H9 (cell line): ENCODE measurements around the gene P3H2. TPM values are rescaled to one million over a fixed set of nuclear protein-coding genes. Genes with fewer than 3 reads are reported as not detected.
A peak's percentile ranks its signal among the peaks of the same experiment; 100 is the strongest.

Source experiments
- DNase-seq: peaks from one replicate; pipeline ENCODE4 v3.0.0-alpha.2; 2017
- H2AFZ ChIP-seq: one replicate; pipeline ENCODE4 v1.6.1; 2013; ENCODE audit warnings: mild to moderate bottlenecking, low read length, control low read depth, moderate library complexity
- H2AK5ac ChIP-seq: 2 replicates; pipeline ENCODE4 v1.6.1; 2013; ENCODE audit warnings: low read length, control low read depth, mixed read lengths; ENCODE audit not compliant: insufficient read length
- H2BK120ac ChIP-seq: one replicate; pipeline ENCODE4 v1.6.1; 2013; ENCODE audit warnings: low read depth, mild to moderate bottlenecking, low read length, control low read depth, inconsistent platforms; ENCODE audit not compliant: poor library complexity, severe bottlenecking
- H2BK12ac ChIP-seq: 2 replicates; pipeline ENCODE4 v1.6.1; 2013; ENCODE audit warnings: low read length, control low read depth, mixed read lengths, low read depth; ENCODE audit not compliant: insufficient read length
- H2BK15ac ChIP-seq: 2 replicates; pipeline ENCODE4 v1.6.1; 2013; ENCODE audit warnings: low read depth, low read length, control low read depth
- H2BK20ac ChIP-seq: one replicate; pipeline ENCODE4 v1.6.1; 2013; ENCODE audit warnings: low read depth, mild to moderate bottlenecking, low read length, control low read depth, inconsistent platforms; ENCODE audit not compliant: poor library complexity, severe bottlenecking
- H2BK5ac ChIP-seq: 2 replicates; pipeline ENCODE4 v1.6.1; 2013; ENCODE audit warnings: low read length, control low read depth, mixed read lengths; ENCODE audit not compliant: insufficient read length
- H3K14ac ChIP-seq: 2 replicates; pipeline ENCODE4 v1.6.1; 2013; ENCODE audit warnings: low read length, control low read depth; ENCODE audit not compliant: insufficient read depth
- H3K18ac ChIP-seq: 2 replicates; pipeline ENCODE4 v1.6.1; 2013; ENCODE audit warnings: low read depth, mild to moderate bottlenecking, mixed read lengths, low read length, control low read depth; ENCODE audit not compliant: insufficient read length
- H3K23ac ChIP-seq: 2 replicates; pipeline ENCODE4 v1.6.1; 2013; ENCODE audit warnings: low read length, control low read depth, mixed read lengths, low read depth; ENCODE audit not compliant: insufficient read length
- H3K23me2 ChIP-seq: 2 replicates; pipeline ENCODE4 v1.6.1; 2013; ENCODE audit warnings: low read depth, mild to moderate bottlenecking, mixed read lengths, low read length, control low read depth; ENCODE audit not compliant: insufficient read length, poor library complexity, severe bottlenecking
- H3K27ac ChIP-seq: 2 replicates; pipeline ENCODE4 v1.5.1; 2013; ENCODE audit warnings: low read length, control low read depth, mixed read lengths, low read depth; ENCODE audit not compliant: insufficient read length
- H3K27me3 ChIP-seq: 2 replicates; pipeline ENCODE4 v1.6.1; 2013; ENCODE audit warnings: low read length, control low read depth, inconsistent platforms; ENCODE audit not compliant: insufficient read depth
- H3K4ac ChIP-seq: 2 replicates; pipeline ENCODE4 v1.6.1; 2013; ENCODE audit warnings: low read depth, mild to moderate bottlenecking, control low read depth, inconsistent platforms, low read length, moderate library complexity
- H3K4me1 ChIP-seq: 2 replicates; pipeline ENCODE4 v1.6.1; 2013; ENCODE audit warnings: low read length, control low read depth, inconsistent platforms; ENCODE audit not compliant: insufficient read depth
- H3K4me2 ChIP-seq: 2 replicates; pipeline ENCODE4 v1.6.1; 2013; ENCODE audit warnings: low read length, control low read depth, mixed read lengths; ENCODE audit not compliant: insufficient read length, insufficient read depth
- H3K56ac ChIP-seq: 2 replicates; pipeline ENCODE4 v1.6.1; 2013; ENCODE audit warnings: low read depth, mild to moderate bottlenecking, mixed read lengths, low read length, control low read depth; ENCODE audit not compliant: insufficient read length
- H3K79me1 ChIP-seq: 2 replicates; pipeline ENCODE4 v1.6.1; 2013; ENCODE audit warnings: low read depth, mild to moderate bottlenecking, moderate library complexity, low read length, control low read depth, inconsistent platforms; ENCODE audit not compliant: insufficient read depth, poor library complexity, severe bottlenecking
- H3K79me2 ChIP-seq: 2 replicates; pipeline ENCODE4 v1.6.1; 2013; ENCODE audit warnings: low read length, control low read depth, inconsistent platforms; ENCODE audit not compliant: insufficient read depth
- H3K9ac ChIP-seq: 2 replicates; pipeline ENCODE4 v1.6.1; 2013; ENCODE audit warnings: low read length, control low read depth, mixed read lengths; ENCODE audit not compliant: insufficient read length; ENCODE audit errors: extremely low read depth
- H3K9me3 ChIP-seq: one replicate; pipeline ENCODE4 v1.6.1; 2013; ENCODE audit warnings: low read depth, low read length, inconsistent platforms; ENCODE audit not compliant: control insufficient read depth
- H3T11ph ChIP-seq: one replicate; pipeline ENCODE4 v1.6.1; 2013; ENCODE audit warnings: mild to moderate bottlenecking, low read length, control low read depth, inconsistent platforms
- H4K20me1 ChIP-seq: one replicate; pipeline ENCODE4 v1.6.1; 2013; ENCODE audit not compliant: control insufficient read depth, insufficient read length, insufficient read depth
- H4K5ac ChIP-seq: 2 replicates; pipeline ENCODE4 v1.6.1; 2013; ENCODE audit warnings: low read depth, mild to moderate bottlenecking, mixed read lengths, low read length, control low read depth; ENCODE audit not compliant: insufficient read length
- H4K8ac ChIP-seq: replicated peaks from 2 replicates; pipeline ENCODE4 v1.6.1; 2013; ENCODE audit warnings: low read length, control low read depth, mixed read lengths, low read depth; ENCODE audit not compliant: insufficient read length
- H4K91ac ChIP-seq: 2 replicates; pipeline ENCODE4 v1.6.1; 2013; ENCODE audit warnings: low read depth, mild to moderate bottlenecking, moderate library complexity, mixed read lengths, low read length, control low read depth; ENCODE audit not compliant: insufficient read length
- H3K27ac Mint-ChIP-seq, 3 experiments: 2 replicates in 2 of 3; 3 replicates in 1 of 3; pipeline ENCODE4 v1.8.0; 2020 to 2021; ENCODE audit warnings: mixed read lengths in 3 of 3, mild to moderate bottlenecking in 1 of 3, moderate library complexity in 1 of 3
- H3K27me3 Mint-ChIP-seq: 2 replicates; pipeline ENCODE4 v1.8.0; 2021; ENCODE audit warnings: low read depth, mild to moderate bottlenecking, moderate library complexity, mixed read lengths
- H3K36me3 Mint-ChIP-seq, 3 experiments: 2 replicates in 2 of 3; 3 replicates in 1 of 3; pipeline ENCODE4 v1.8.0; 2020 to 2021; ENCODE audit warnings: low read depth in 3 of 3, mixed read lengths in 3 of 3; ENCODE audit not compliant: insufficient read depth in 1 of 3
- H3K4me1 Mint-ChIP-seq, 2 experiments: 2 replicates each; pipeline ENCODE4 v1.8.0; 2020; ENCODE audit warnings: mixed read lengths in 2 of 2
- H3K4me3 Mint-ChIP-seq, 2 experiments: 2 replicates in 1 of 2; 3 replicates in 1 of 2; pipeline ENCODE4 v1.8.0; 2020 to 2021; ENCODE audit warnings: mild to moderate bottlenecking in 2 of 2, mixed read lengths in 2 of 2, moderate library complexity in 1 of 2
- H3K9me3 Mint-ChIP-seq, 2 experiments: 2 replicates in 1 of 2; 3 replicates in 1 of 2; pipeline ENCODE4 v1.8.0; 2020; ENCODE audit warnings: mild to moderate bottlenecking in 2 of 2, mixed read lengths in 2 of 2, moderate library complexity in 1 of 2
- WGBS: extraction: QIAGEN DNeasy Blood & Tissue Kit; methylation state at CpG from one replicate; pipeline ENCODE4 v1.1.7; 2013; ENCODE audit warnings: missing lambda C conversion rate, low lambda C conversion rate, mixed read lengths; ENCODE audit not compliant: insufficient read length; ENCODE audit errors: extremely low coverage; 5-methylcytosine and 5-hydroxymethylcytosine counted together
- long read RNA-seq: library from polyadenylated mRNA; unstranded; transcript quantifications from one replicate; pipeline ENCODE4 v2.0.0, GENCODE V29; 2020
- total RNA-seq: library from RNA; stranded (reverse); gene quantifications from 2 replicates; pipeline ENCODE4 v1.2.1, GENCODE V29; 2021
- TF ChIP-seq, protein P1 (sequence below): fragments of 200-600 bp; sonication (generic); conservative IDR thresholded peaks from 3 replicates; pipeline ENCODE4 v1.8.0; 2021; ENCODE audit warnings: antibody characterized with exemption, mild to moderate bottlenecking

P3H2 gene, protein sequence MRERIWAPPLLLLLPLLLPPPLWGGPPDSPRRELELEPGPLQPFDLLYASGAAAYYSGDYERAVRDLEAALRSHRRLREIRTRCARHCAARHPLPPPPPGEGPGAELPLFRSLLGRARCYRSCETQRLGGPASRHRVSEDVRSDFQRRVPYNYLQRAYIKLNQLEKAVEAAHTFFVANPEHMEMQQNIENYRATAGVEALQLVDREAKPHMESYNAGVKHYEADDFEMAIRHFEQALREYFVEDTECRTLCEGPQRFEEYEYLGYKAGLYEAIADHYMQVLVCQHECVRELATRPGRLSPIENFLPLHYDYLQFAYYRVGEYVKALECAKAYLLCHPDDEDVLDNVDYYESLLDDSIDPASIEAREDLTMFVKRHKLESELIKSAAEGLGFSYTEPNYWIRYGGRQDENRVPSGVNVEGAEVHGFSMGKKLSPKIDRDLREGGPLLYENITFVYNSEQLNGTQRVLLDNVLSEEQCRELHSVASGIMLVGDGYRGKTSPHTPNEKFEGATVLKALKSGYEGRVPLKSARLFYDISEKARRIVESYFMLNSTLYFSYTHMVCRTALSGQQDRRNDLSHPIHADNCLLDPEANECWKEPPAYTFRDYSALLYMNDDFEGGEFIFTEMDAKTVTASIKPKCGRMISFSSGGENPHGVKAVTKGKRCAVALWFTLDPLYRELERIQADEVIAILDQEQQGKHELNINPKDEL
- 41.1 and 41.5 TPM in 2 replicates for total RNA-seq
- long read RNA-seq, transcript P3H2-201 (15 exons, 3,509 nt): major isoform, 262 of 284 reads
- long read RNA-seq, partial matches to known transcripts: 5 of 284 reads
- long read RNA-seq, other reads (novel, unspliced or antisense): 17 of 284 reads

DNA sequence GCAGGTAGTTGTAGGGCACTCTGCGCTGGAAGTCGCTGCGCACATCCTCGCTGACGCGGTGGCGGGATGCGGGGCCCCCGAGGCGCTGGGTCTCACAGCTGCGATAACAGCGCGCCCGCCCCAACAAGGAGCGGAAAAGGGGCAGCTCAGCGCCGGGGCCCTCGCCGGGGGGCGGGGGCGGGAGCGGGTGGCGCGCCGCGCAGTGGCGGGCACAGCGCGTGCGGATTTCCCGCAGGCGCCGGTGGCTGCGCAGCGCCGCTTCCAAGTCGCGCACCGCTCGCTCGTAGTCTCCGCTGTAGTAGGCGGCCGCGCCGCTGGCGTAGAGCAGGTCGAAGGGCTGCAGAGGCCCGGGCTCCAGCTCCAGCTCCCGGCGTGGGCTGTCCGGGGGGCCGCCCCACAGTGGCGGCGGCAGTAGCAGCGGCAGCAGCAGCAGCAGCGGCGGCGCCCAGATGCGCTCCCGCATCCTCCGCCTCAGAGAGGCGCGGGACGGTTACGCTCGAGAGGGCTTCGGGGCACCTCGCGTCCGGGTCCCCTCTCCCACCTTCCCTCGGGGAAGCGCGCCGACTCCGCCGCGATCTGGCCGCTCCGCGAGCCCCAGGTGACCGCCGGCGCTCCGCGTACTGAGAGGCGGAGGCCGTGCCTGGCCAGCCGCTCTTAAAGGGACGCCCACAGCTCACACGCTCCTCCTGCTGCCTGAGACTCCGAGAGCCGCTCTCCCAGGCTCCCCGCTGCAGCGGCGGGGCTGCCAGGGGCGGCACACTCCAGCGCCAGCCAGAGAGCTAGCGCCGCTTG lies at the start of gene P3H2:
Gene P3H2 (minus strand): TSS at position 629 of the 792 bp plus-strand sequence. CDS start 166 bp downstream, at position 463.
- H3K27ac Mint-ChIP-seq: peak within 1 kb of the TSS in 1 of 3 experiments; percentile 1; a peak in 1 of 7 replicates
- TF ChIP-seq, protein P1, sequence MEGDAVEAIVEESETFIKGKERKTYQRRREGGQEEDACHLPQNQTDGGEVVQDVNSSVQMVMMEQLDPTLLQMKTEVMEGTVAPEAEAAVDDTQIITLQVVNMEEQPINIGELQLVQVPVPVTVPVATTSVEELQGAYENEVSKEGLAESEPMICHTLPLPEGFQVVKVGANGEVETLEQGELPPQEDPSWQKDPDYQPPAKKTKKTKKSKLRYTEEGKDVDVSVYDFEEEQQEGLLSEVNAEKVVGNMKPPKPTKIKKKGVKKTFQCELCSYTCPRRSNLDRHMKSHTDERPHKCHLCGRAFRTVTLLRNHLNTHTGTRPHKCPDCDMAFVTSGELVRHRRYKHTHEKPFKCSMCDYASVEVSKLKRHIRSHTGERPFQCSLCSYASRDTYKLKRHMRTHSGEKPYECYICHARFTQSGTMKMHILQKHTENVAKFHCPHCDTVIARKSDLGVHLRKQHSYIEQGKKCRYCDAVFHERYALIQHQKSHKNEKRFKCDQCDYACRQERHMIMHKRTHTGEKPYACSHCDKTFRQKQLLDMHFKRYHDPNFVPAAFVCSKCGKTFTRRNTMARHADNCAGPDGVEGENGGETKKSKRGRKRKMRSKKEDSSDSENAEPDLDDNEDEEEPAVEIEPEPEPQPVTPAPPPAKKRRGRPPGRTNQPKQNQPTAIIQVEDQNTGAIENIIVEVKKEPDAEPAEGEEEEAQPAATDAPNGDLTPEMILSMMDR: peak; percentile 50
- H4K8ac ChIP-seq: no peak within 1 kb of the TSS
- H3K4ac ChIP-seq: no peak within 1 kb of the TSS
- no peaks in the 10 kb centered on the region for H3K9me3 ChIP-seq
- H2BK5ac ChIP-seq: no peak within 1 kb of the TSS
- H3K9ac ChIP-seq: peak within 1 kb of the TSS; percentile 30
- H3K4me1 ChIP-seq: peaks cover 5% of the 10 kb centered on the region
- no peak within 1 kb of the TSS for H3T11ph ChIP-seq
- H3K18ac ChIP-seq: no peak within 1 kb of the TSS
- H3K79me1 ChIP-seq: no peaks in the 10 kb centered on the region
- no peaks in the 10 kb centered on the region; the same call in 1 of the 2 replicates for H3K27me3 ChIP-seq
- WGBS: no CpG with 5 or more reads among the region's 100 CpGs
- no peak within 1 kb of the TSS for H4K91ac ChIP-seq
- no peak within 1 kb of the TSS for H2BK20ac ChIP-seq
- H2AFZ ChIP-seq: no peak within 1 kb of the TSS
- no peak within 1 kb of the TSS for H2BK15ac ChIP-seq
- peaks cover 5% of the 10 kb centered on the region for H3K23me2 ChIP-seq
- H3K27me3 Mint-ChIP-seq: peaks cover 28% of the 10 kb centered on the region
- H2BK120ac ChIP-seq: no peak within 1 kb of the TSS
- peaks cover 46 to 50% of the 10 kb centered on the region in 2 experiments for H3K4me1 Mint-ChIP-seq
- peak; percentile 89 for DNase-seq
- no peak within 1 kb of the TSS for H3K56ac ChIP-seq
- no peak within 1 kb of the TSS for H3K23ac ChIP-seq
- peak within 1 kb of the TSS; percentile 74 for H3K14ac ChIP-seq
- H3K4me2 ChIP-seq: peak within 1 kb of the TSS; percentile 79
- H2BK12ac ChIP-seq: no peak within 1 kb of the TSS
- peak within 1 kb of the TSS; percentile 75 to 84 for H3K4me3 Mint-ChIP-seq
- H4K5ac ChIP-seq: no peak within 1 kb of the TSS
- peaks cover 0 to 5% (median 0%) of the 10 kb centered on the region in 3 experiments; a peak in 2 of 7 replicates for H3K36me3 Mint-ChIP-seq
- H3K9me3 Mint-ChIP-seq: 0 out of 5 replicates have a peak, but pooled peaks cover 0 to 3% of the 10 kb centered on the region in 2 experiments
- no peaks in the 10 kb centered on the region for H4K20me1 ChIP-seq
- H3K79me2 ChIP-seq: no peaks in the 10 kb centered on the region
- H2AK5ac ChIP-seq: no peak within 1 kb of the TSS
- no peak within 1 kb of the TSS for H3K27ac ChIP-seq
